NT2/D1 (cell line): ENCODE data around the gene PDE8A.

Experiments used
- DNase-seq: peaks from one replicate; pipeline ENCODE4 v3.0.0-alpha.2; 2011; ENCODE audit warnings: low read depth, low spot score
- H3K27me3 ChIP-seq: 2 replicates; pipeline ENCODE4 v1.6.0; 2011; ENCODE audit warnings: mild to moderate bottlenecking; ENCODE audit not compliant: insufficient read length, insufficient read depth
- H3K36me3 ChIP-seq: 2 replicates; pipeline ENCODE4 v1.6.1; 2011; ENCODE audit warnings: mild to moderate bottlenecking, low read length, mixed read lengths; ENCODE audit not compliant: insufficient read depth, insufficient read length
- H3K4me1 ChIP-seq: 2 replicates; pipeline ENCODE4 v1.5.1; 2011; ENCODE audit not compliant: insufficient read depth, insufficient read length
- H3K4me3 ChIP-seq: 2 replicates; pipeline ENCODE4 v1.5.1; 2011; ENCODE audit warnings: low read depth; ENCODE audit not compliant: insufficient read length
- H3K9ac ChIP-seq: 2 replicates; pipeline ENCODE4 v1.6.0; 2011; ENCODE audit warnings: low read depth; ENCODE audit not compliant: insufficient read length
- H3K9me3 ChIP-seq: 2 replicates; pipeline ENCODE4 v1.5.1; 2011; ENCODE audit warnings: mild to moderate bottlenecking, low read length; ENCODE audit not compliant: insufficient read depth
- SUZ12 ChIP-seq: IDR thresholded peaks from 2 replicates; pipeline ENCODE4 v1.6.1; 2011; ENCODE audit not compliant: insufficient read length, insufficient read depth; ENCODE audit errors: extremely low read depth
- YY1 ChIP-seq: IDR thresholded peaks from 2 replicates; pipeline ENCODE4 v1.6.1; 2011; ENCODE audit not compliant: insufficient read length, insufficient read depth
- ZNF274 ChIP-seq: IDR thresholded peaks from 2 replicates; pipeline ENCODE4 v1.6.1; 2011; ENCODE audit warnings: mild to moderate bottlenecking, low read depth, low read length

Gene PDE8A

DNA sequence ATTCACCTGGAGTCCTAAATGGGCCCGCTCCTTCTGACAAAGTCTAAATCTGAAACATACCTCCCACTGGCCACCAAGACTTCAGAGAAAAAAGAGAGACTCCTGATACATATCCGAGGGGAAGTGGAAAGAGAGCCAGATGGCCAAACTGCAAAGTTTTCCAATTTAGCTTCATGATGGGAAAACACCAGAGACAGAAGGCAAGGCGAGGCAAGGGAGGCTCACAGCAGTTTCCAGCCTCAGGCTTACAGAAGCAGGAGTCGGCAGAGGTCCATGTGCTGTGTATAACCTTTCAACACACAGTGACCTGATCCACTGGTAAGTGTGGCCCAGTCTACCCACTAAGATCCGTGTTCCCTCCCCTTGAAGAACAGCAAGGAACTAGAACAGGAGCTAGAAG lies 29.9 kb upstream of the PDE8A start:
- H3K9ac ChIP-seq = no peak overlapping the region
- no peak for DNase-seq
- H3K9me3 ChIP-seq = no peaks in the 10 kb centered on the region
- no peaks in the 10 kb centered on the region for H3K36me3 ChIP-seq
- no peak overlapping the region for H3K4me3 ChIP-seq
- H3K27me3 ChIP-seq = peaks cover 4% of the 10 kb centered on the region
- peaks cover 3% of the 10 kb centered on the region for H3K4me1 ChIP-seq
- TF ChIP-seq YY1 = no peak
- no peak for TF ChIP-seq ZNF274
- TF ChIP-seq SUZ12 = no peak

DNA sequence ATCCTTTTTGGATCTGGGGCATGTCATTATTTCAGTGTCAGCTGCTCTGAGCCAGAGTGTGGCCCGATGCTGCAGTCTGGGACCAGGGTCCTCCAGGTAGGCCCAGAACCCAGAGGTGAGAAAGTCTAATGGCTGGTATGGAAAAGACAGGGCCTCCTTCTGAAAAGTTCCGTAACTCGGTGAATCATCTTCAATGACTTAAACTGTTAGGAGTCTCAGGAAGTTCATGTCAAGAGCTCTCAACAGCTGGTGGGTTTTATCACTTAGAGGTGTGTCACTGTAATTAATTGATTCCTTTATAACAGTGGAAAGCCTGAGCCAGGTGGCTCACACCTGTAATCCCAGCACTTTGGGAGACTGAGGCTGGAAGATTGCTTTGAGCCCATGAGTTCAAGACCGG lies 28.5 kb upstream of the PDE8A start:
- Histone ChIP-seq H3K27me3 (peaks cover 4% of the 10 kb centered on the region), H3K9me3 (0 out of 2 replicates have a peak, but pooled peaks cover 8% of the 10 kb centered on the region), H3K9ac (no peak overlapping the region), H3K36me3 (no peaks in the 10 kb centered on the region), H3K4me1 (peaks cover 3% of the 10 kb centered on the region), H3K4me3 (no peak overlapping the region)
- DNase-seq = no peak
- TF ChIP-seq ZNF274 = no peak
- no peak for TF ChIP-seq YY1
- no peak for TF ChIP-seq SUZ12

DNA sequence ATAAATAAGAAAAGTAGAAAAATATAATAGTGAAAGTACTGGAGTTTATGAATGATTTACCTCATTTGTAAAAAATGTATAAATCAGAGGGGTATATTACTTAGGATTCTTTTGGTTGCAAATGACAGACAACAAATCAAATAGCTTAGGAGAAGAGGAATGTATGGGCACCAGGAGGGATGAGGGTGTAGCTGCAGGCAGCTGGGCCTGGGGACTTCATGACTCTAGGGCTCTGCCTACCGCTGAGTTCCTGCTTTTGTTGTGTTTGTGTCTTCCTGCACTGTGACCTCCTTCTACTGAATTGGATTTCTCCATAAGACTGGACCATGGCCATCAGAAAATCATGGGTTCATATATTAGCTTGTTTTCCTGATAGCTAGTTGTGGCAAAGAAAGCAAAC lies 27.9 kb upstream of the PDE8A start:
- no peak for DNase-seq
- Histone ChIP-seq H3K4me1 (peaks cover 3% of the 10 kb centered on the region), H3K9ac (no peak overlapping the region), H3K9me3 (0 out of 2 replicates have a peak, but pooled peaks cover 8% of the 10 kb centered on the region), H3K4me3 (no peak overlapping the region), H3K27me3 (peaks cover 4% of the 10 kb centered on the region), H3K36me3 (no peaks in the 10 kb centered on the region)
- TF ChIP-seq YY1 (no peak), SUZ12 (no peak)

DNA sequence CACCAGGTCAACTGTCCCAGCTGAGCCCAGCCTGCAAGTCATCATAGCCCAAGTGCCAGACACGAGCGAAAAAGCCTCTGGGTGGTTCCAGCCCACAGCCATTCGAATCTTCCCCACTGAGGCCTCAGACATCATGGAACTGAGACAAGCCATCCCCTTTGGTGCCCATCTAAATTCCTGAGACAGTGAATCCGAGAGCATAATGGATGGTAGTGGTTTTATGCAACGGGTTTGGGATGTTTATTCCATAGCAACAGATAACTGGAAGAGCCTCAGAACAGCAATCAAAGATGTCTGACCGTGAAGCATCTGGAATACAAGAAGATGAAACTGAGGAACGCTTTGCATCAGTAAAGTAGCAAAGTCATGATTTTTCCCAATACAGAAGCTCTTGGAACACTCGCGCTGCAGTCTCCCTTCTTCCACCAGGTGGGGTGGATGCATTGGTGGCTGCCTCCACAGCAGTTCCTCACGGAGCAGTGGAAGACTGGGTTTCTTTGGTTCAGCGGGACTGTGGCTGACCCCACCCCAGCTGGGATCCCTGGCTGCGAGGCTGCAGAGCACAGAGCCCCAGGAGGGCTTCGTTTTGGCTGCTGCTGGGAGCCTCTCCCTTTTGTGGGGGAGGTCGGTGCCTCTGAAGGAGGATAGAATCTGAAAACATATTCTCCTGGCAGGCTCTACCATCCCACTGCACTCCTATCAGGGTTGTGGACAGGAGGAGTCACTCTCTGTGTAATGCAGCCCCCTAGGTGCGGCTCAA lies 26.4 kb upstream of the PDE8A start:
- no peak for TF ChIP-seq YY1
- no peak for TF ChIP-seq SUZ12
- no peak for TF ChIP-seq ZNF274
- H3K4me3 ChIP-seq = no peak overlapping the region
- peaks cover 4% of the 10 kb centered on the region for H3K27me3 ChIP-seq
- H3K9me3 ChIP-seq = 0 out of 2 replicates have a peak, but pooled peaks cover 8% of the 10 kb centered on the region
- H3K36me3 ChIP-seq = no peaks in the 10 kb centered on the region
- peak; percentile 43 for DNase-seq
- peaks cover 3% of the 10 kb centered on the region for H3K4me1 ChIP-seq
- H3K9ac ChIP-seq = no peak overlapping the region

DNA sequence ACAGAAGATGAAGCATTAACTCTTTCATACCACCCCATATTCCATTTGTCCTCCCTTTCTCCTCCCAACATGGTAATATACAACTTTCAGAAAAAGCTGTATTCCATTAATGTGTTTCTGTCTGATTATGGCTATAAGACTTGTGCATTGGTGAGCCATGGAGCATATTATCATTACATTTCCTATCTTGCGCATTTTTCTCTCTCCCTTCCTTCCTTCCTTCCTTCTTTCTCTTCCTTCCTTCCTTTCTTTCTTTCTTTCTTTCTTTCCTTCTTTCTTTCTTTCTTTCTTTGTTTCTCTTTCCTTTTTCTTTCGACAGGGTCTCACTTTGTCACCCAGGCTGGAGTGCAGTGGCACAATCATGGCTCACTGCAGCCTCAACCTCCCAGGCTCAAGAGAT lies 25.5 kb upstream of the PDE8A start:
- Histone ChIP-seq H3K36me3 (no peaks in the 10 kb centered on the region), H3K9ac (no peak overlapping the region), H3K9me3 (0 out of 2 replicates have a peak, but pooled peaks cover 8% of the 10 kb centered on the region), H3K4me1 (peaks cover 3% of the 10 kb centered on the region), H3K27me3 (peaks cover 4% of the 10 kb centered on the region), H3K4me3 (no peak overlapping the region)
- TF ChIP-seq ZNF274 = no peak
- no peak for TF ChIP-seq SUZ12
- no peak for TF ChIP-seq YY1
- no peak for DNase-seq

DNA sequence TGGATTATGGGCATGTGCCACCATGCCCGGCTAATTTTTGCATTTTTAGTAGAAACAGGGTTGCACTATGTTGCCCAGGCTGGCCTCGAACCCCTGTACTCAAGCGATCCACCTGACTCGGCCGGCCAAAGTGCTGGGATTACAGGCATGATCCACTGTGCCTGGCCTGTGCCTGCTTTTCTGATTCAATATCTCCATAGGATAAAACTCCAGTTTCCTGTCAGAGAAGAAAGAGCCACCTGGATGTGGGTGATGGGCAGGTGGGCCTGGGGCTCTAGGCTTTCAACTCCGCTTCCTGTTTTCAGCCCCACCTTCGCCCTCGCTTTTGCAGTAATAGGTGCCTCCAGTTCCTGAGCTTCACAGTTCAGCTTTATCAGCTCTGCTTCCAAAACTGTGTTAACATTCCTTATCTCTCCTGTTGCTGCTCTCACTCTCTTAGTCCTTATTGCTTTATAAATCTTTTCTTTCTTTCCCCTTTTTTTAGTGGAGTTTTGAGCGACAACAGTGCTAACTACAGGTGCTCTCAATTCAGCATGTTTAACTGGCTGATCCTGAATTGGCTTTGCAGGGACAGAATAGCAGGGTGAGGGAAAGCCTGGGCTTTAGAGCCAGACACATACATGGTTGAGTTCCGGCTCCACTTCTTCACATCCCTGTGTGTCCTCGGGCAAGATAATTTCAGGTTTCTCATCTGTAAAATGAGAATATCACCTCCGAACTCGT lies 21.1 kb upstream of the PDE8A start:
- Histone ChIP-seq H3K4me3 (no peak overlapping the region), H3K9ac (peak overlapping the region; percentile 23)
- DNase-seq = no peak

DNA sequence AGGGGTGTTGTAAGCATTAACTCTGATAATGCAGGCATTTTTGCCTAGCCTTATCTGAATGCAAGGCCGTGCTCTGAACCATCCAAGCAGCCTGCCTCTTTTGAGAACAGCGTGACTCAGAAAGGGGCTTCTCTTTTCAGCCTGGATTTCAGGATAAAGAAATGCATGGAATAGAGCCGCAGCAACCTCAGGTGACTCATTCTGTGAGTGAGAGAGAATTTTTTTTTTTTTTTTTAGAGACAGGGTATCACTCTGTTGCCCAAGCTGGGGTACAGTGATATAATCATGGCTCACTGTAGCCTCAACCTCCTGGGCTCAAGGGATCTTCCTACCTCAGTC lies 20.6 kb upstream of the PDE8A start:
- H3K4me3 ChIP-seq = no peak overlapping the region
- H3K36me3 ChIP-seq = no peaks in the 10 kb centered on the region
- H3K9ac ChIP-seq = no peak overlapping the region
- peaks cover 1% of the 10 kb centered on the region for H3K27me3 ChIP-seq
- peaks cover 26% of the 10 kb centered on the region for H3K9me3 ChIP-seq
- no peak for TF ChIP-seq SUZ12
- no peak for TF ChIP-seq ZNF274
- TF ChIP-seq YY1 = no peak
- DNase-seq = no peak
- peaks cover 3% of the 10 kb centered on the region for H3K4me1 ChIP-seq

More for the DNA sequence above, 21.1 kb upstream of the PDE8A start:
- Histone ChIP-seq H3K36me3 (no peaks in the 10 kb centered on the region), H3K9me3 (peaks cover 24% of the 10 kb centered on the region), H3K27me3 (peaks cover 4% of the 10 kb centered on the region), H3K4me1 (peaks cover 3% of the 10 kb centered on the region)
- TF ChIP-seq YY1 (no peak), SUZ12 (no peak), ZNF274 (no peak)
